GM12872 (cell line): Measurements from ENCODE around the gene TCHP.

Source experiments
- CTCF ChIP-seq: IDR thresholded peaks from 3 replicates; pipeline ENCODE4 v1.5.1; 2011; ENCODE audit warnings: low read depth, mild to moderate bottlenecking, low read length, moderate library complexity; ENCODE audit not compliant: insufficient read depth

The TCHP gene

GRCh38 chr12:109947521-109947920 is 47.4 kb downstream of the TCHP start:
- no peak for TF ChIP-seq CTCF

- no peak for TF ChIP-seq CTCF
Observed at GRCh38 chr12:109948368-109948767, 48.3 kb downstream of the TCHP start.

DNA sequence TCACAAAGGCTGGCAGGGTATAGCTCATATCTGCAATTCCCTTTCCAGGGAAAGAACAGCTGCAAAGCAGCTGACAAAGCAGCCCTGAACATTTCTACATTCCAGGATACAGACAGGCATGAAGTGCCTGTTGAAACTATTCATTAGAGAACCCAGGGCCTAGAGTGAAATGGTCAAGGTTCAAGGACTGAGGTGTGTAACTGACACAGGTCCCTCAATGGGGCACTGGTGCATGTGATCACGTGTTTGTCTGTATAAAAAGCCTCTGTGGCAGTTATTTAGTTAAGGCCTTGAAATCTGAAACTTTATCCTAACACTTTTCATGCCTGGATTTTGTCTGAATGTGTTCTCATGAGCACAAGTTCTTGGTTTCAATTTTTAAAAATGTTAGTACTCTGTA is 49.0 kb downstream of the TCHP start:
- no peak for TF ChIP-seq CTCF

DNA sequence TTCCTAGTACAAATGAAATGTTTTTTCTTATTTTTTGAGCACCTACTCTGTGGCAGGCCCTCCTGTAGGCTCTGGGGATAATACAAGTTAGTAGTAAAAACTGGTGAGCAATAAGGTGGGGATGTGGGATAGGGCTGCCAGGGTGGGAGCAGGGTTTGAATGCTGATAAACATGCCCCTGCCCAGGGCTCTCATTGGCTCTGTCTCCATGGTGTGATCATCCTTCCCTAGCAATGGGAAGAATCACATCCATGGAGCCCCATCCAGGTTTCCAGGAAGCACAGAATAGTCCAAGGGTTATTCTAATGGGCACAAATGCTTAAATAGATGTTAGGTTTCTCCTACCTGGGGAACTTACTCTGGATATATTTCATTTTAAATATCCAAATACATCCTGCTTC is 50.6 kb downstream of the TCHP start:
- TF ChIP-seq CTCF, result no peak

DNA sequence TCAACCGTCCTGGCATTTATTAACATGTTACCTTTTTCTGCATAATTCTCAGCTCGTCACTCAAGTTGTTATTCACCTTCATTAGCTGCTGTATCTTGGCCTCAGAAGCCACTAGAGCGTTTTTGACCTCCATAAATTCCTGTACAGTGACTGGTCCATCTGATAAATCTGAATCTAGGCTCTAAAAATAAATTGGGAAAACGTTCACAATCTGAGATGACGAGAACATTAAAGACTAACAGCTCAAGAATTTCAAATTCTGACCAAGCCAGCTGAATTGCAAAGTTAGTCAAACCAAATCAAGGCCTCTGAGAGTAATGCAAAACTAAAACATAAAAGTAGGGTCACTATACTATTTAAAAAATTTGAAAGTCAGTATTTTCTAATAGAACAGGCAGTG is 51.1 kb downstream of the TCHP start:
- no peak for TF ChIP-seq CTCF

DNA sequence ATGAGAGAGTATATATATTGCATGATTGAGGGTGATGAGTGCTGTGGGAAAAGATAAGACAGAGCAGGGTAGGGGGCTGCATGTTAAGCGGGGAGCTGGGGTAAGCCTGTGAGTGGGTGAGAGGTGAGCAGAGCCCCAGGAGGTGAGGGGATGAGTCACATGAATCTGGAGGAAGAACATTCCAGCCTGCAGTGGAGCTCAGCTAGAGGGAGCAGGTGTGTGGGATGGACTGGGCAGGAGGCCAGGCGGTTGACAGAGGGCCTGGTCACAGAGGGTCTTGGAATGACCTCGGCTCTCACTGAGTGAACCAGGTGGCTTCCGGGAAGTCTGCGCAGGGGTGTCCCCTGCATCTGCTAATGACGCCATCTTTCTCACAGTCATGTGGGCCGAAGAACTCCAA is 51.7 kb downstream of the TCHP start:
- TF ChIP-seq CTCF, result no peak

DNA sequence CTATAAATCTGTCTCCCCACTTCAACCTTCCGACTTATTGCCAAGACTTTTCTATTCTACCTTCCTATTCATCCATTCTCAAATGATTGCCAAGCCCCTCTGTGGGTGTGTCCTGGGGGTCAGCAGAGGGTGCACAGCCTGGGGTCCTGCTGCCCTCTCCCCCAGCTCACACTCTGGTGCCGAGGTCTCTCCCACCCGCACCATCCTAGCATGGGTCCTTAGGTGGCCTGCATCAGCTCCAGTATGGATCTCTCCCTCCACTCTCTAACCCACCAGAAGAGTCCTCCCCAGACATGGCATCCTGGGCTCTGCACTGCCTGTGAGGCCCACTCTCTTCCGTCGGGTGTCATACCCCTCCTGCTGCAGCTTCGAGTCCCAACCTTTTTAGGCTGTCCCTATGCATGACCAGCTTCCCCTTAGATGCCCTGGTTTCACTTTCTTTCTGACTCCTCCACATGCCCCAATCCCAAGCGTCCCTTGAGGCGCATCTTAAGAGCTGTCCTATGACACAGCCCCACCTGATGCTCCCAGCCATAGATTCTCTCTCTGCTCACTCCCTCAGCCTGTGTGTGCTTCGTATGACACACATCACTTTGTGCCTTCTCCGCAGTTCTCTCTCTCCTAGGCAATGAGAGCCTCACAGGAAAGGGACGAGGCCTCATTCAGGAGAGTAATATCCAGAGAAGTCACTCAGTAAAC is 52.2 kb downstream of the TCHP start:
- no peak for TF ChIP-seq CTCF
